Stimulated activated CD4-positive, alpha-beta T cell treated with anti-CD3 and anti-CD28 coated beads, Interleukin-2, amount 100 ng/mL, for 24 hours (primary cell): ENCODE results near the gene NPAS3.

ENCODE experiments used
- DNase-seq, 2 donors: peaks; one replicate each; pipeline ENCODE4 v3.0.0-alpha.2; 2020

NPAS3 gene

GRCh38 chr14:33733310-33733709 is 794.6 kb downstream of the NPAS3 start:
- no peak for DNase-seq

- no peak for DNase-seq
Measured at GRCh38 chr14:33733721-33734120, 795.0 kb downstream of the NPAS3 start.

DNA sequence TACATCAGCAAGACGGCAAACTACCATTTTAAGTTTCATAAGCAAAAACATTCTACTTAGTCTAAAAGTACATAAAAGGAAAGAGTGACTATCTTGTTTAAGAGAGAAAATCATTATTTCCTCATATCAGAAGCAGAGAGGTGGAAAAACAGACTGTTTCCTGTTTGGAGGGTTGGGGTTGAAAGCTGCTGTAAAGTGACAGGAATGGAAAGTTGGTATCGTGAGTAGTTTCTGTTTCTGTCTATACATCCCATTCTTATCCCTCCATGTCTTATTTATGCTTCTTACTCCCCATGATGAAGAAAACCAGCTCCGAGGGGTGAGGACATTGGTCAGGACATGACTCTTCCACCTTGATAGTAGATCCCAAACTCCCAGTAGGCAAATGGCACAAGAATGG is 795.7 kb downstream of the NPAS3 start:
- DNase-seq, result no peak

DNA sequence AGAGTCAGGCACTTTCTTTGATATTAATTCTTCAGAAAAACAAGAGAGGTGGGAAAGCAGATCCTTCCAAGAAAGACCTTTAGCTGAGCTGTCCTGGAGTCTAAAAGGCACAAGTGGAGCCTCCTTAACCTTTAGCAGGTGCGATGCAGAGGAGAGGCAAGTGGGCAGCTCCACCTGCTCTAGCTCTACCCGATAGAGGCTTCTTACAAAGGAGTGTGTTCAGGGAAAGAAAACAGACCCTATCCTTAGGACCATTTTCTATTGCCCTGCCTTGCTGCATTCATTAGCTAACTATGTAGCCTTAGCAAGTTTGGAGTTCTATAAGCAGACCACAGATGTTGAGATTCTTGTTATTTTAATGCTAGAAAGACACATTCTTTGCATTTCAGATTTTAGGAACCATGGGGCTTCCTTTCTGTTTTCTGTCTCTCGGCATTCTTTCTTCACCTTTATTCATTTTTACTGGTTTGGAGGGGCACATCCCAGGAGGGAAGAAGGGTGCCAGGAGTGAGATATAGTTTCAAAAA is 797.7 kb downstream of the NPAS3 start:
- DNase-seq, result no peak

DNA sequence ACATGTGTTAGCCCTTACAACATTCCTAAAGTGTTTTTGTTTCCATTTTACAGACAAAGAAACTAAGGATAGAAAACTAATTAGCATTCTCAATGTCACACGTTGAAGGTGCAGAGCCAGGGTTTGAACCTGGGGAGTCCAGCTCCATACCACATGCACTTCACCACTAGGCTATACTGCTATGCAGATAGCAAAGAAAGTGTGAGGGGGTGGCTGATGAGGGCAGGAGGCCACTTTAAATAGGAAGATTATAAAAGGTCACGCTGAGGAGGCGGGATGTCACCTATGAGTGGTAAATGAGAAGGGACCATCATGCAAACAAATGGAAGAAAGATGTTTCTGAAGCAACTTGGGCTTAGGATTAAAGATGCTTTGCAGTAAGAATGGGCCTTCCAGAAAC is 798.3 kb downstream of the NPAS3 start:
- DNase-seq, result no peak

GRCh38 chr14:33737446-33737845 is 798.8 kb downstream of the NPAS3 start:
- DNase-seq, result no peak

- DNase-seq, result no peak
Measured at GRCh38 chr14:33738029-33738428, 799.4 kb downstream of the NPAS3 start.

- DNase-seq, result no peak
Measured at GRCh38 chr14:33738491-33738890, 799.8 kb downstream of the NPAS3 start.

DNA sequence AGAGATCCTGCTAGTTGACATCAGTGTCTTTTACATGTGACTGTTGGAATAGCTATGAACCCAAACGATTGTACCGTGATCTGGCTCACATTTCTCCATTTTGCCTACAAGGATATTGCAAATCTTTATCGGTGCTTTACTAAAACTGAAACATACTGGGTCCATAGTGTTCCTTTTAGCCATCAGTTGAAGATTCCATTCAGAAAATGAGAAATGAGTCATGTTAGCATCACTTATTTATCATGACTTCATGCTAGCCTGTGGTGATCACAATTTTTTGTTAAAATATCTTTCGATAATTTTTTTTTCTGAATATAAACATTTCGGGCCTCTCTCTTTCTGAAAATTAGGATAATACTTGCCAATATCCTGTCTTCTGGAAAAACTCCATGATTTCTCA is 801.9 kb downstream of the NPAS3 start:
- no peak for DNase-seq

DNA sequence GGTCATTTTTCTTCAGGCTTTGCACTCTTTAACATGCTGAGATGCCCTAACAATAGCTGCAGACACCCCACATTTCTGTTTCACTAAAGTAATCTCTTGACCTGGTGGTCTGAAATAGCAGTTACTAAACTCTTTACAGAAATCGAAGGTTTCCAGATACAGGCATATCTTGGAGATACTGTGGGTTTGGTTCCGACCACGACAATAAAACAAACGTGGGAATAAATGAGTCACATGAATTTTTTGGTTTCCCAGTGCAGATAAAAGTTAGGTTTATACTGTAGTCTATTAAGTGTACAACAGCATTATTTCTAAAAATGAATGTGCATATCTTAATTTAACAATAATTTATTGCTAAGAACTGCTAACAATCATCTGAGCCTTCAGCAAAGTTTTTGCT is 803.5 kb downstream of the NPAS3 start:
- DNase-seq, result no peak

GRCh38 chr14:33745163-33745562 is 806.5 kb downstream of the NPAS3 start:
- DNase-seq, result no peak

DNA sequence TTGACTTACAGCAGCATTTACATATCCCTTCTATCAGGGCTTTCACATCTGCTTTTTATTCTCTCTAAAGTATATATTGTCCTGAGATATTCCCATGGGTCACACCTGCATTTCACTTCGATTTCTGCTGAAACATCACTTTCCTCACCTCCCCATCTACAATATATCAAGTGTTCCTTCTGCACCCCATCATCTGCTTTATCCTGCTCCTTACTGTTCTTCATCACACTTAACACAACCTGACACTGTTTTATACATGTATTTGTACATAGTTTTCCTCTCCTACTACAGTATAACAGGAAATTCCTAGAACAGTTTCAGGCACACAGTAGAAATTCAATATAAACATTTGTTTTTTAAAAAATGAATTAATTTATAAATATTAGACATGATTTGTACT is 809.1 kb downstream of the NPAS3 start:
- DNase-seq, result no peak

GRCh38 chr14:33754261-33754660 is 815.6 kb downstream of the NPAS3 start:
- no peak for DNase-seq

GRCh38 chr14:33755358-33755757 is 816.7 kb downstream of the NPAS3 start:
- DNase-seq, result no peak

DNA sequence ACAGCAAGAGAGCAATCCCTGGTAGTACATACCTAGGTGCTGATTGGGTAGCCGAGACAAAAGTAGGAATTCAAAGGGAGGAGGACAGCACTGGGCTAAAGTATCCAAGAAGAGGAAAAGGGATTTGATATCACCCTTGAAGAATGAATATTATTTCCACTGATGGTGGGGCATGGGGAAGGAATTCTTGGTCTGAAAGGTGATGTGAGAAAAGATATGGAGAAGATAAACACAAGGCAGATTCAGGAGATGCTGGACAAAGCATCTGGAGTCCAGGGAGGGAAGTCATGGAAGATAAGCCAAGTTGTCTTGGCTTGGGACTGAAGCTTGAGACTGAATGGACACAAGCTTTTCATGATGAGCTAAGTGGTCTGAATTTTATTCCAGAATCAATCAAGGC is 818.2 kb downstream of the NPAS3 start:
- DNase-seq, result no peak

- no peak for DNase-seq
Measured at GRCh38 chr14:33758547-33758946, 819.9 kb downstream of the NPAS3 start.

DNA sequence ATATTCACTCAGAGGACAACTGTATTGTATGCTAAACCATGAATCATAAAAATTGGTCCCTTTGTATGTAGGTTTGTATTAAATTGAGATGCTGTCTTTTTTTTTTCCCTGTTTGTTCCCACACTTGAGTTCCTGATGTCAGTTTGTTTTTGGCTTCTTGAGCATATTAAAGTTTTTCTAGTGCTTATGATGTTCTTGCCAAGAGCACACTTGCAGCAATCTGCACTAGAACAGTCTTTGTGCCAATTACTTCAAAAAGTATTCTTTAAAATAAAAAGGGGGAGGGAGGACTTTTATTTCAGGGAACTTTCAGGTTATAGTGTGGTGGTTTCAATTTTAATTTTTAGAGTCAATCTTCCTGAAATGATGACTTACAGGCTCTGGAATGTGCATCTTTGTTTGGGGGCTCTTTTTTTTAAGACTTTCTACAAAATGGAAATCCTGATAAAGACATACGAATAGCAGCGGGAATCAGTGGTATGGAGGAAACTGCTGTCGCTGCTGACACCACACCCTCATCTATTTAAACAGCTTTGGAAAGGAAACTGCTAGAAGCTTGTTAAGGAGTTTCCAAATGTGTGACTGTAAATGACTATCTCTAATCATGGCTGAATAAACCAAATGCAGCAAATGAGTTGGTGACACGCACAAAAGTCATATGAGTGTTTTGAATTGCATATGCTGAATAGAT is 823.6 kb downstream of the NPAS3 start:
- no peak for DNase-seq

GRCh38 chr14:33764876-33765650 is 826.4 kb downstream of the NPAS3 start:
- DNase-seq, result no peak

GRCh38 chr14:33767586-33768457 is 829.1 kb downstream of the NPAS3 start:
- DNase-seq, result no peak

GRCh38 chr14:33768458-33768830 is 829.8 kb downstream of the NPAS3 start:
- no peak for DNase-seq

DNA sequence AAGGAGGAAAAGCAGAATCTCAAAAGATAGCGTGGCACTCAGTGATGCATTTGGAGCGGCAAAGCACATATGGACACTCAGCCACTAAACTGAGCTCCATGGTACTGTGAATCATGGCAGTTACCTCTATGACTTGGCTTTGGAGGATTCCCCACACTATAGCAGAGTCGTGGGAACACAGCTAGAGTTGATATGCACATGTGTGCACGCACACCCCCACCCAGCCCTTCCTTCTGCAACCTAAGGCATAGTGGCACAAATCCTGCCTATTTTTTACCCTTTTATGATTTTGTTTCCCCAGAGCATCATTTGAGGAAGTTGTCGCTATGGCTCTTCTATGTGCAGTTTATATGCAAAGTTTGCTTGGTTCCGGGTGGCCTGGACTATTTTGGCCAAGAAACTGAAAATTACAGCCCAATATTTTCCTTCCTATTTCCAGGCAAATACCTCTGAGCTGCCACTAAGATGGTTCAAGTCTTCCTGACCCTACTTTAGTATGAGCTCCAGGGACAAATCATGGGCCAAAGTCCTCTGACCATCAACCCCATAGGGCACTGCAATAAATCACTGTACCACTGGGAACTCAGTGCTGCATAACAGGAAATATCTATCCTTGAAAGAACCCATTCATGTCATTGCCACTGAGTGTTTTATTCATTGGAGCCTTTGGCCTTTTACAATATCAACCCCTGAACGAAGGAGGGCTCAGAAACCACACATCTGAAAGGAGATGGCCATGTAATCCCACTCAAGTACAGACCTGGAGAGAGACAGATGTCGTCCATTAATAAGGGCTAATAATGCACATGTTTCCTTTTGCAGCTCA is 834.7 kb downstream of the NPAS3 start:
- DNase-seq, result no peak

DNA sequence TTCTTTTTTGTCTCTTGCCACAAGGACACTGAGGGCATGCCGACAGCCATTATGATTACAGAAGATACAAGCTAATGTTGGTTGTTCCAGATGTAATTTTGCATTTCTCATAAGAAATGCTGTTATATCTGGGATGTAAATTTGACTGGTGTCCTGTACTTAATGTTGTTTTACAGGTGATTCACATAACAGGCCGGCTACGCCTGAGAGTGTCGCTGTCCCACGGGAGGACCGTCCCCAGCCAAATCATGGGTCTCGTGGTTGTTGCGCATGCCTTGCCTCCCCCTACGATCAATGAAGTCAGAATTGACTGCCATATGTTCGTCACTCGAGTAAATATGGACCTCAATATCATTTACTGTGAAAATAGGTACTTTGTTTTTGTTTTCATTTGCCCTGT is 835.5 kb downstream of the NPAS3 start:
- DNase-seq, result no peak
